ENCODE measurements around the gene NUP188.

NUP188 gene

GRCh38 chr9:129011170-129011569 is 63.7 kb downstream of the NUP188 start:
- Histone ChIP-seq H3K4me1 (peaks cover 0 to 25% (median 23%) of the 10 kb centered on the region in 4 donors), H3K4me3 (no peak overlapping the region), H3K27ac (no peak overlapping the region), H3K9me3 (no peaks in the 10 kb centered on the region), H3K36me3 (peaks cover 50 to 94% (median 71%) of the 10 kb centered on the region in 3 donors), H3K27me3 (no peaks in the 10 kb centered on the region)
- TF ChIP-seq, protein P1, sequence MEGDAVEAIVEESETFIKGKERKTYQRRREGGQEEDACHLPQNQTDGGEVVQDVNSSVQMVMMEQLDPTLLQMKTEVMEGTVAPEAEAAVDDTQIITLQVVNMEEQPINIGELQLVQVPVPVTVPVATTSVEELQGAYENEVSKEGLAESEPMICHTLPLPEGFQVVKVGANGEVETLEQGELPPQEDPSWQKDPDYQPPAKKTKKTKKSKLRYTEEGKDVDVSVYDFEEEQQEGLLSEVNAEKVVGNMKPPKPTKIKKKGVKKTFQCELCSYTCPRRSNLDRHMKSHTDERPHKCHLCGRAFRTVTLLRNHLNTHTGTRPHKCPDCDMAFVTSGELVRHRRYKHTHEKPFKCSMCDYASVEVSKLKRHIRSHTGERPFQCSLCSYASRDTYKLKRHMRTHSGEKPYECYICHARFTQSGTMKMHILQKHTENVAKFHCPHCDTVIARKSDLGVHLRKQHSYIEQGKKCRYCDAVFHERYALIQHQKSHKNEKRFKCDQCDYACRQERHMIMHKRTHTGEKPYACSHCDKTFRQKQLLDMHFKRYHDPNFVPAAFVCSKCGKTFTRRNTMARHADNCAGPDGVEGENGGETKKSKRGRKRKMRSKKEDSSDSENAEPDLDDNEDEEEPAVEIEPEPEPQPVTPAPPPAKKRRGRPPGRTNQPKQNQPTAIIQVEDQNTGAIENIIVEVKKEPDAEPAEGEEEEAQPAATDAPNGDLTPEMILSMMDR (IDR thresholded peaks at IDR 0.05): no peak
- DNase-seq: no peak
- intact Hi-C loops (cut with DNase I; ENCODE audit: low total_unique reads): no loop called here

- Histone ChIP-seq H3K27me3 (no peaks in the 10 kb centered on the region), H3K9me3 (no peaks in the 10 kb centered on the region), H3K4me1 (peaks cover 0 to 19% (median 18%) of the 10 kb centered on the region in 4 donors), H3K27ac (no peak overlapping the region), H3K36me3 (peaks cover 50 to 89% (median 71%) of the 10 kb centered on the region in 3 donors), H3K4me3 (no peak overlapping the region)
- intact Hi-C loops (cut with DNase I; ENCODE audit: low total_unique reads): no loop called here
- TF ChIP-seq, protein P1 (IDR thresholded peaks at IDR 0.05): no peak
- DNase-seq: no peak
Measured at GRCh38 chr9:129011761-129012181, 64.3 kb downstream of the NUP188 start.

DNA sequence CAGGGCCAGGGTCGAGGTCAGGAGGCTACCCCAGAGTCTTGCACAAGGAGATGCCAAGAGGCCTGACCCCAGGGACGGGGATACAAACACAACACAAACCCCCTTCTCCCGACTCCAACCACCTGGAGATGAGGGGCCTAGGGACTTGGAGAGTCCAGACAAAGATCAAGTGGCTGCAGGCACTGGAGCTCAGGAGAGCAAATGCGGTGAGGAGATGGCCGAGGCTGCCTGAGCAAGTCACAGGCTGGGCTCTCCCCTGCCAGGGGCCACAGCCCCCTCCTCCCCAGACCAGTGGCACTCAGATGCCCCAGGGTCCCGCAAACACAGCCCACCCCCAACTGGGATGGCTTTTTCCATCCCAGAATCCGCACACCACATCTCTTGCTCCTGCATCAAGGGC is 64.8 kb downstream of the NUP188 start:
- peaks cover 0 to 13% (median 13%) of the 10 kb centered on the region in 4 donors for H3K4me1 ChIP-seq
- no peak overlapping the region for H3K4me3 ChIP-seq
- H3K27me3 ChIP-seq: no peaks in the 10 kb centered on the region
- DNase-seq: no peak
- no peak overlapping the region for H3K27ac ChIP-seq
- no peaks in the 10 kb centered on the region for H3K9me3 ChIP-seq
- peaks cover 50 to 92% (median 71%) of the 10 kb centered on the region in 3 donors for H3K36me3 ChIP-seq
- TF ChIP-seq, protein P1 (IDR thresholded peaks at IDR 0.05): no peak
- intact Hi-C loops (cut with DNase I; ENCODE audit: low total_unique reads): no loop called here

GRCh38 chr9:129012893-129013448 is 65.5 kb downstream of the NUP188 start:
- Histone ChIP-seq H3K27ac (no peak overlapping the region), H3K27me3 (no peaks in the 10 kb centered on the region), H3K9me3 (no peaks in the 10 kb centered on the region), H3K36me3 (peaks cover 50 to 91% (median 67%) of the 10 kb centered on the region in 3 donors), H3K4me3 (no peak overlapping the region), H3K4me1 (peaks cover 0 to 7% (median 6%) of the 10 kb centered on the region in 4 donors)
- intact Hi-C loops (cut with DNase I; ENCODE audit: low total_unique reads): no loop called here
- TF ChIP-seq, protein P1 (IDR thresholded peaks at IDR 0.05): no peak
- no peak for DNase-seq

- H3K27ac ChIP-seq: no peak overlapping the region
- H3K36me3 ChIP-seq: peaks cover 57 to 91% (median 60%) of the 10 kb centered on the region in 3 donors
- H3K27me3 ChIP-seq: no peaks in the 10 kb centered on the region
- no peaks in the 10 kb centered on the region for H3K9me3 ChIP-seq
- peaks cover 0 to 2% (median 0%) of the 10 kb centered on the region in 4 donors for H3K4me1 ChIP-seq
- TF ChIP-seq, protein P1 (IDR thresholded peaks at IDR 0.05): no peak
- intact Hi-C loops (cut with DNase I; ENCODE audit: low total_unique reads): no loop called here
- H3K4me3 ChIP-seq: no peak overlapping the region
- DNase-seq: no peak
Measured at GRCh38 chr9:129013674-129014073, 66.2 kb downstream of the NUP188 start.
